ENCODE results near the gene SECTM1. TPM values are rescaled to one million over a fixed set of nuclear protein-coding genes. Genes with fewer than 3 reads are reported as not detected.

SECTM1 gene
- total RNA-seq, 1 experiment from 2014 or later = 61.7 TPM

DNA sequence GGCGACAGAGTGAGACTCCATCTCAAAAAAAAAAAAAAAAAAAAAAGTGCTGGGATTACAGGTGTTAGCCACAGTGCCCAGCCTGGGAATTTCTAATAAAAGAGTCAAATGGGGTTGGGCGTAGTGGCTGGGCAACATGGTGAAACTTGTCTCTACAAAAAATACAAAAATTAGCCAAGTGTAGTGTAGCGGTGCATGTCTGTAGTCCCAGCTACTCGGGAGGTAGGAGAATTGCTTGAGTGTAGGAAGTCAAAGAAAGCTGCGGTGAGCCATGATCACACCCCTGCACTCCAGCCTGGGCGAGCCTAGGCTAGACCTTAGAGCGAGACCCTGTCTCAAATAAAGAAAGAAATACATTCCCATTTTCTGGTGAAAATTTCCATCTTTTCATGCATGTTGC lies 35.6 kb upstream of the SECTM1 start:
- Histone ChIP-seq H3K27me3 (ENCODE audit: low read length) (no peaks in the 10 kb centered on the region), H3K79me2 (ENCODE audit: low read length) (no peaks in the 10 kb centered on the region), H3K9me3 (ENCODE audit: low read length) (no peaks in the 10 kb centered on the region), H3K9ac (ENCODE audit: low read length) (no peak overlapping the region), H3K27ac (ENCODE audit: low read length) (no peak overlapping the region), H2AFZ (ENCODE audit: low read length) (no peak overlapping the region), H3F3A (ENCODE audit: low read length, unreplicated experiment) (no peaks in the 10 kb centered on the region), H3K9me2 (replicated peaks; ENCODE audit: low read length) (no peaks in the 10 kb centered on the region), H3K4me2 (ENCODE audit: low read length) (no peak overlapping the region), H3K36me3 (ENCODE audit: low read depth, low read length) (no peaks in the 10 kb centered on the region), H3K4me3 (ENCODE audit: low read length) (no peak overlapping the region), H4K20me1 (ENCODE audit: low read length) (no peaks in the 10 kb centered on the region), H3K4me1 (ENCODE audit: insufficient read depth, low read length) (peaks cover 6% of the 10 kb centered on the region; the same call in 1 of the 2 replicates)
- no peak for DNase-seq
- ATAC-seq = no peak
- intact Hi-C loops (cut with micrococcal nuclease) = no loop called here
- TF ChIP-seq, protein P1, sequence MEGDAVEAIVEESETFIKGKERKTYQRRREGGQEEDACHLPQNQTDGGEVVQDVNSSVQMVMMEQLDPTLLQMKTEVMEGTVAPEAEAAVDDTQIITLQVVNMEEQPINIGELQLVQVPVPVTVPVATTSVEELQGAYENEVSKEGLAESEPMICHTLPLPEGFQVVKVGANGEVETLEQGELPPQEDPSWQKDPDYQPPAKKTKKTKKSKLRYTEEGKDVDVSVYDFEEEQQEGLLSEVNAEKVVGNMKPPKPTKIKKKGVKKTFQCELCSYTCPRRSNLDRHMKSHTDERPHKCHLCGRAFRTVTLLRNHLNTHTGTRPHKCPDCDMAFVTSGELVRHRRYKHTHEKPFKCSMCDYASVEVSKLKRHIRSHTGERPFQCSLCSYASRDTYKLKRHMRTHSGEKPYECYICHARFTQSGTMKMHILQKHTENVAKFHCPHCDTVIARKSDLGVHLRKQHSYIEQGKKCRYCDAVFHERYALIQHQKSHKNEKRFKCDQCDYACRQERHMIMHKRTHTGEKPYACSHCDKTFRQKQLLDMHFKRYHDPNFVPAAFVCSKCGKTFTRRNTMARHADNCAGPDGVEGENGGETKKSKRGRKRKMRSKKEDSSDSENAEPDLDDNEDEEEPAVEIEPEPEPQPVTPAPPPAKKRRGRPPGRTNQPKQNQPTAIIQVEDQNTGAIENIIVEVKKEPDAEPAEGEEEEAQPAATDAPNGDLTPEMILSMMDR (conservative IDR thresholded peaks at IDR 0.05; ENCODE audit: low read depth, low read length) = no peak
- TF ChIP-seq EZH2 (IDR thresholded peaks at IDR 0.05; ENCODE audit: low read length, unreplicated experiment) (no peak), EZH2phosphoT487 (IDR thresholded peaks at IDR 0.05; ENCODE audit: borderline replicate concordance, low read length) (no peak)
- BruUV-seq (replicated peaks) = no TSS peak
- CTCF ChIA-PET = no interaction called here
- POLR2A ChIA-PET (ENCODE audit: unreplicated experiment) = no interaction called here

DNA sequence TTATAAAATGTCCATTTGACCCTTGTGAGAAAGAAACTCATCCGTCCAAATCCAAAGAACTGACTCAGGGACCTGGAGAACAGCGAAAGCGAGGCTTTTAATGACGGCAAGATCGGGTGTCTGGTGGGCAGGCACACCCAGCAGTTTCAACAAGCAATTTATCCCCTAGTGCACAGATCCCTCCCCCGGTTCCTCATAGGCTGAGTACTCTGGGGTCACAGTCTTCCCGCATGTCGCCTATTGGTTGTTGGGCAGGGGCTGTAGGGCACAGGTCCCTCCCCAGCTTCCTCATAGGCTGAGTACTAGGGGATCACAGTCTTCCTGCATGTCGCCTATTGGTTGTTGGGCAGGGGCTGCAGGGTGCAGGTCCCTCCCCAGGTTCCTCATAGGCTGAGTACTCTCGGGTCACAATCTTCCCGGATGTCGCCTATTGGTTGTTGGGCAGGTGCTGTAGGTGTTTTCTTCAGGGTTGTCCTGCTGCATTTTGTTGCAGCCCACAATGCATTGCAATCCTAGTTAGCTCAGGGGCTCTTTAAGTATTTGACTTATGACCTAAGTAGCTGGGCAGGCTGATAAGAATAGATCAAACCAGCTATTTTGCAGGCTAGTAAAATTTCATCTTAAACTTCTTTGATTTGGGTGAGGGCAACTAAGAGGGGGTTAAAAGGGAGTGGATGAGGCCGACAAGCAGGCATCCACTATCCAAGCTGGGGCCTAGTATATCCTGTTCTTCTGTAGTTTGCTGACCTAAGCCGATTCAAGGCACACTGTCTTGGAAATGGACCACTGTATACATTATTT lies 34.4 kb upstream of the SECTM1 start:
- H2AFZ ChIP-seq (ENCODE audit: low read length) = no peak overlapping the region
- POLR2A ChIA-PET (ENCODE audit: unreplicated experiment) = no interaction called here
- no peak overlapping the region for H3K4me3 ChIP-seq (ENCODE audit: low read length)
- peaks cover 6% of the 10 kb centered on the region; the same call in 1 of the 2 replicates for H3K4me1 ChIP-seq (ENCODE audit: insufficient read depth, low read length)
- intact Hi-C loops (cut with micrococcal nuclease) = no loop called here
- no peak overlapping the region for H3K27ac ChIP-seq (ENCODE audit: low read length)
- CTCF ChIA-PET = no interaction called here
- DNase-seq (peak; percentile 29), ATAC-seq (peak; percentile 35; the same call in 1 of the 2 replicates)
- H3K4me2 ChIP-seq (ENCODE audit: low read length) = no peak overlapping the region
- H3K9ac ChIP-seq (ENCODE audit: low read length) = no peak overlapping the region
- TF ChIP-seq EZH2phosphoT487 (IDR thresholded peaks at IDR 0.05; ENCODE audit: borderline replicate concordance, low read length) (no peak), EZH2 (IDR thresholded peaks at IDR 0.05; ENCODE audit: low read length, unreplicated experiment) (no peak)
- TF ChIP-seq, protein P1 (conservative IDR thresholded peaks at IDR 0.05; ENCODE audit: low read depth, low read length) = no peak
- no peaks in the 10 kb centered on the region for H3K36me3 ChIP-seq (ENCODE audit: low read depth, low read length)
- H3K9me3 ChIP-seq (ENCODE audit: low read length) = no peaks in the 10 kb centered on the region
- no peaks in the 10 kb centered on the region for H4K20me1 ChIP-seq (ENCODE audit: low read length)
- no peaks in the 10 kb centered on the region for H3K9me2 ChIP-seq (replicated peaks; ENCODE audit: low read length)
- H3F3A ChIP-seq (ENCODE audit: low read length, unreplicated experiment) = no peaks in the 10 kb centered on the region
- no peaks in the 10 kb centered on the region for H3K27me3 ChIP-seq (ENCODE audit: low read length)
- BruUV-seq (replicated peaks) = no TSS peak
- H3K79me2 ChIP-seq (ENCODE audit: low read length) = no peaks in the 10 kb centered on the region

DNA sequence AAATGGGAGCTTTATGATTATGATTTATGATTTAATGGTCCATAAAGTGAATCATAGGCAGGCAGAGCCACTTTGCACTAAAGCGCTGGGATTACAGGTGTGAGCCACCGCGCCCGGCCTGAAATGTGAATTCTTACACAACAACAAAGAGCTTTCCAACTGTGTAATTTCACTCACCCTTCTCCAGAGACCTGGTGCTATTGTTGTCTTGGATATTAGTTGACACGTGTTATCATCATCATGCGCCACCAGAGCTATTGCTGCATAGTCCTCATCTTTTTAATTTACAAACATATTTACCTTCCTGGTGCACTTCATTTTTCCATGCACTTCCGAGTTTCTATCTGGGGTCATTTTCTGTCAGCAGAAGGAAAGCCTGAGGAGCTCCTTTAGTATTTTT lies 33.2 kb upstream of the SECTM1 start:
- Histone ChIP-seq H3K27me3 (ENCODE audit: low read length) (no peaks in the 10 kb centered on the region), H4K20me1 (ENCODE audit: low read length) (no peaks in the 10 kb centered on the region), H3F3A (ENCODE audit: low read length, unreplicated experiment) (no peaks in the 10 kb centered on the region), H3K9ac (ENCODE audit: low read length) (no peak overlapping the region), H3K9me3 (ENCODE audit: low read length) (no peaks in the 10 kb centered on the region), H3K9me2 (replicated peaks; ENCODE audit: low read length) (no peaks in the 10 kb centered on the region), H2AFZ (ENCODE audit: low read length) (no peak overlapping the region), H3K36me3 (ENCODE audit: low read depth, low read length) (no peaks in the 10 kb centered on the region), H3K4me1 (ENCODE audit: insufficient read depth, low read length) (peaks cover 6% of the 10 kb centered on the region; the same call in 1 of the 2 replicates), H3K27ac (ENCODE audit: low read length) (no peak overlapping the region), H3K4me2 (ENCODE audit: low read length) (no peak overlapping the region), H3K4me3 (ENCODE audit: low read length) (no peak overlapping the region), H3K79me2 (ENCODE audit: low read length) (no peaks in the 10 kb centered on the region)
- ChIA-PET POLR2A (ENCODE audit: unreplicated experiment) (no interaction called here), CTCF (no interaction called here)
- intact Hi-C loops (cut with micrococcal nuclease) = no loop called here
- TF ChIP-seq EZH2phosphoT487 (IDR thresholded peaks at IDR 0.05; ENCODE audit: borderline replicate concordance, low read length) (no peak), EZH2 (IDR thresholded peaks at IDR 0.05; ENCODE audit: low read length, unreplicated experiment) (no peak)
- TF ChIP-seq, protein P1 (conservative IDR thresholded peaks at IDR 0.05; ENCODE audit: low read depth, low read length) = no peak
- DNase-seq (peak; percentile 15), ATAC-seq (no peak)
- no TSS peak for BruUV-seq (replicated peaks)

Measured in PC-3 (cell line).